GM12878 (cell line): ENCODE measurements around the gene NKD2. TPM values are rescaled to one million over a fixed set of nuclear protein-coding genes. Genes with fewer than 3 reads are reported as not detected.

Experiments
- ATAC-seq: fragments of 200-7000 bp; cut with Tn5 transposase; 3 replicates; pipeline ENCODE4 v1.9.1; 2020; ENCODE audit warnings: mild to moderate bottlenecking, moderate library complexity
- BruUV-seq: library from RNA; stranded (reverse); fragments of 400-500 nt; replicated peaks from 2 replicates; lab custom pipeline; 2021; lab: Mats Ljungman, UMichigan
- CTCF ChIA-PET: fragments of 300-600 bp; sonication (Branson Sonifier 250); formaldehyde crosslinking; extraction: SDS; loops from one replicate; lab custom pipeline; 2021; ENCODE audit warnings: inconsistent platforms; lab: Yijun Ruan, JAX
- POLR2A ChIA-PET: fragments of 350-600 bp; formaldehyde crosslinking; extraction: SDS; loops from one replicate; lab custom pipeline; 2021; ENCODE audit warnings: inconsistent platforms; lab: Charles Lee
- RAD21 ChIA-PET: fragments of 300-600 bp; sonication (Branson Sonifier 250); formaldehyde crosslinking; loops from one replicate; lab custom pipeline; 2023; ENCODE audit warnings: antibody characterized with exemption; ENCODE audit not compliant: unreplicated experiment; lab: Charles Lee
- SMC1A ChIA-PET: fragments of 300-600 bp; sonication (Branson Sonifier 250); formaldehyde crosslinking; loops from one replicate; lab custom pipeline; 2023; ENCODE audit not compliant: unreplicated experiment, uncharacterized antibody; lab: Charles Lee
- DNase-seq: peaks from one replicate; pipeline ENCODE4 v3.0.0-alpha.2; 2011; ENCODE audit warnings: low read depth, low spot score
- FAIRE-seq: peaks from 3 replicates; lab custom pipeline; 2011; peaks lifted over from hg19 to GRCh38; lab: Jason Lieb, UNC
- H2AFZ ChIP-seq: 2 replicates; pipeline ENCODE4 v1.6.0; 2011; ENCODE audit warnings: low read depth, low read length, control low read depth; ENCODE audit not compliant: control insufficient read depth
- H3K27ac ChIP-seq: 2 replicates; pipeline ENCODE4 v1.5.1; 2011; ENCODE audit warnings: control low read depth; ENCODE audit not compliant: control insufficient read depth, insufficient read depth
- H3K27me3 ChIP-seq, 2 experiments: replicated peaks in 1 of 2; 2 replicates each; pipeline versions ENCODE4 v1.6.0 to v1.6.1; 2011; ENCODE audit warnings: low read length in 1 of 2; ENCODE audit not compliant: control insufficient read depth in 2 of 2, insufficient read depth in 2 of 2
- H3K36me3 ChIP-seq, 2 experiments: 2 replicates each; pipeline ENCODE4 v1.5.1; 2011; ENCODE audit warnings: low read length in 1 of 2; ENCODE audit not compliant: control insufficient read depth in 2 of 2, insufficient read depth in 2 of 2
- H3K4me1 ChIP-seq: 2 replicates; pipeline ENCODE4 v1.6.1; 2011; ENCODE audit warnings: mild to moderate bottlenecking, low read length, moderate library complexity, mixed read lengths; ENCODE audit not compliant: control insufficient read depth, insufficient read depth
- H3K4me2 ChIP-seq: 2 replicates; pipeline ENCODE4 v1.6.0; 2011; ENCODE audit warnings: control low read depth; ENCODE audit not compliant: control insufficient read depth, insufficient read depth
- H3K4me3 ChIP-seq: fragments of 200-600 bp; sonication (generic); 2 replicates; pipeline ENCODE4 v1.5.1; 2016
- H3K79me2 ChIP-seq: 2 replicates; pipeline ENCODE4 v1.6.0; 2011; ENCODE audit warnings: low read length; ENCODE audit not compliant: control insufficient read depth, insufficient read depth
- H3K9ac ChIP-seq: 2 replicates; pipeline ENCODE4 v1.8.0; 2011; ENCODE audit warnings: low read length, control low read depth, mixed read lengths; ENCODE audit not compliant: control insufficient read depth, insufficient read depth
- H3K9me3 ChIP-seq: replicated peaks from 3 replicates; pipeline ENCODE4 v1.5.1; 2011; ENCODE audit warnings: mild to moderate bottlenecking, low read length; ENCODE audit not compliant: control insufficient read depth, insufficient read depth
- H4K20me1 ChIP-seq: 2 replicates; pipeline ENCODE4 v1.6.0; 2011; ENCODE audit not compliant: control insufficient read depth, insufficient read depth
- CHD2 ChIP-seq: IDR thresholded peaks from 2 replicates; pipeline ENCODE4 v1.6.1; 2011; ENCODE audit warnings: low read depth, low read length, improper control_type of control experiment, borderline replicate concordance
- CREM ChIP-seq: IDR thresholded peaks from 2 replicates; pipeline ENCODE4 v1.6.1; 2014; ENCODE audit warnings: antibody characterized with exemption, low read depth
- E2F4 ChIP-seq: IDR thresholded peaks from 2 replicates; pipeline ENCODE4 v1.6.1; 2012; ENCODE audit warnings: low read depth, low read length, improper control_type of control experiment
- EED ChIP-seq: sonication (generic); IDR thresholded peaks from 2 replicates; pipeline ENCODE4 v1.6.1; 2016; ENCODE audit warnings: antibody characterized with exemption, low read depth
- PAX5 ChIP-seq: IDR thresholded peaks from 2 replicates; pipeline ENCODE4 v1.6.1; 2011; ENCODE audit warnings: low read depth, low read length, borderline replicate concordance
- POU2F2 ChIP-seq: IDR thresholded peaks from 3 replicates; pipeline ENCODE4 v1.6.1; 2011; ENCODE audit warnings: low read depth, mild to moderate bottlenecking, low read length, borderline replicate concordance
- RAD21 ChIP-seq: IDR thresholded peaks from 2 replicates; pipeline ENCODE4 v1.6.1; 2011; ENCODE audit warnings: mild to moderate bottlenecking, low read depth, low read length, moderate library complexity; ENCODE audit not compliant: insufficient read depth
- SPI1 ChIP-seq: IDR thresholded peaks from 2 replicates; pipeline ENCODE4 v1.6.1; 2011; ENCODE audit warnings: low read depth, mild to moderate bottlenecking, low read length, moderate library complexity, borderline replicate concordance; ENCODE audit not compliant: insufficient read depth
- SREBF1 ChIP-seq: IDR thresholded peaks from 2 replicates; pipeline ENCODE4 v1.6.1; 2012; ENCODE audit warnings: mild to moderate bottlenecking, low read length
- WGBS: methylation state at CpG from one replicate; pipeline ENCODE4 v1.1.6; 2016; ENCODE audit warnings: low lambda C conversion rate; ENCODE audit not compliant: insufficient replicate concordance, insufficient coverage; ENCODE audit errors: missing lambda C conversion rate; 5-methylcytosine and 5-hydroxymethylcytosine counted together
- in situ Hi-C: fragments of 300-500 bp; cut with MboI; formaldehyde crosslinking; loops from 9 replicates; pipeline ENCODE4 v1.14.3; 2018; ENCODE audit warnings: mixed read lengths
- intact Hi-C: fragments of 100-400 bp; cut with micrococcal nuclease; formaldehyde crosslinking; loops from one replicate; pipeline ENCODE4 v1.14.2; 2022; ENCODE audit not compliant: unreplicated experiment
- polyA plus RNA-seq, 11 experiments: library from polyadenylated mRNA; depleted of rRNA in 4 of 11; unstranded in 6 of 11; stranded (reverse) in 5 of 11; fragments of >200 nt; fragmentation: Nextera tagmentation in 4 of 11; fragmentation: Illumina TruSeq in 1 of 11; extraction: Ambion mirVana in 4 of 11; extraction: Trizol in 1 of 11; gene quantifications; 1 replicate in 1 of 11; 2 replicates in 10 of 11; pipeline versions ENCODE4 v1.2.1 to v1.2.3, GENCODE V29; 2011 to 2016; ENCODE audit warnings: inconsistent platforms in 2 of 11, missing spikeins in 2 of 11, low read depth in 1 of 11
- total RNA-seq, 4 experiments: library from RNA; depleted of rRNA in 3 of 4; stranded (reverse); fragments of >200 nt in 3 of 4; fragmentation: Illumina TruSeq in 1 of 4; extraction: Trizol in 1 of 4; gene quantifications; 2 replicates each; pipeline versions ENCODE4 v1.2.1 to v1.2.3, GENCODE V29; 2013 to 2021
- TF ChIP-seq, protein P1 (sequence below): fragments of 450-650 bp; formaldehyde crosslinking; IDR thresholded peaks from 2 replicates; pipeline ENCODE4 v1.5.0; 2022; ENCODE audit warnings: mild to moderate bottlenecking, missing genetic modification characterization
- TF ChIP-seq, protein P2 (sequence below): IDR thresholded peaks from 2 replicates; pipeline ENCODE4 v1.6.1; 2011; ENCODE audit warnings: low read depth, mild to moderate bottlenecking, low read length, moderate library complexity, borderline replicate concordance; ENCODE audit errors: extremely low read depth
- TF ChIP-seq, protein P3 (sequence below): fragments of 450-650 bp; conservative IDR thresholded peaks from 2 replicates; pipeline ENCODE4 v1.6.1; 2017; ENCODE audit warnings: mild to moderate bottlenecking, moderate library complexity

The NKD2 gene
- total and polyA plus RNA-seq, 10 of the 15 experiments (the other 5 are each of a cell fraction or from before 2014, with no cell fraction given), result 0.20 to 0.83 (median 0.26) TPM; not detected in 7

DNA sequence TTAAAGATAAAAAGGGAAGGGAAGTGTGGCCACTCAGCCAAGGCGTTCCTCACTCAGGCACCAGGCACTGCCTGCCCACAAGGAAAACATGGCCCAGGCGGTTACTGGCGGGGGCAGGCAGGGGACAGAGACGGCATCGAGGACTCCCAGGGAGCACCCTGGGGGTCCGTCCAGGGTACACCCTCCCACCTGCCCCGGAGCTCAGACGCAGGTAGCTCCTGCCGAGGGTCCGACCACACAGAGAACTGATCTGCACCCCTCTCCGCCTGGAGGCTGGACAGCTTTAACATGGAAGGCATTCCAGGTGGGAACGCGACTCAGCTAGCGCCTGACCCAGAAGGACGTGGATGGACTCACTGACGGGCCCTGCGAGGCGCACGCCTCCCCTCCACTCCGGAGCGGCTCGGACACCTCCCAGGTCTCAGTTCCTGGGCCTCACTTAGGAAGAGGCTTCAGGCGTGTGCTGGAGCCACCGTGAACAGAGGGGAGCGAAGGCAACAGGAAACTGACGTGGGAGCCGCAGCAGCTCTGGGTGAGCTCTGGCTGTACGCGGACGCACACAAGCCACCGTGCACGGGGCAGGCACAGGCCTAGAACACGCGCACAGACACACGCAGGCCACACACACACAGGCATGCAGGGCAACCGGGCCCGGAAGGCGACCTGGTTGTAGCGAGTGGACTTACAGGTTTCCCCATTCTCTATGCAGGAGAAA, 47.5 kb downstream of the NKD2 start (continued):
- TF ChIP-seq, protein P1, sequence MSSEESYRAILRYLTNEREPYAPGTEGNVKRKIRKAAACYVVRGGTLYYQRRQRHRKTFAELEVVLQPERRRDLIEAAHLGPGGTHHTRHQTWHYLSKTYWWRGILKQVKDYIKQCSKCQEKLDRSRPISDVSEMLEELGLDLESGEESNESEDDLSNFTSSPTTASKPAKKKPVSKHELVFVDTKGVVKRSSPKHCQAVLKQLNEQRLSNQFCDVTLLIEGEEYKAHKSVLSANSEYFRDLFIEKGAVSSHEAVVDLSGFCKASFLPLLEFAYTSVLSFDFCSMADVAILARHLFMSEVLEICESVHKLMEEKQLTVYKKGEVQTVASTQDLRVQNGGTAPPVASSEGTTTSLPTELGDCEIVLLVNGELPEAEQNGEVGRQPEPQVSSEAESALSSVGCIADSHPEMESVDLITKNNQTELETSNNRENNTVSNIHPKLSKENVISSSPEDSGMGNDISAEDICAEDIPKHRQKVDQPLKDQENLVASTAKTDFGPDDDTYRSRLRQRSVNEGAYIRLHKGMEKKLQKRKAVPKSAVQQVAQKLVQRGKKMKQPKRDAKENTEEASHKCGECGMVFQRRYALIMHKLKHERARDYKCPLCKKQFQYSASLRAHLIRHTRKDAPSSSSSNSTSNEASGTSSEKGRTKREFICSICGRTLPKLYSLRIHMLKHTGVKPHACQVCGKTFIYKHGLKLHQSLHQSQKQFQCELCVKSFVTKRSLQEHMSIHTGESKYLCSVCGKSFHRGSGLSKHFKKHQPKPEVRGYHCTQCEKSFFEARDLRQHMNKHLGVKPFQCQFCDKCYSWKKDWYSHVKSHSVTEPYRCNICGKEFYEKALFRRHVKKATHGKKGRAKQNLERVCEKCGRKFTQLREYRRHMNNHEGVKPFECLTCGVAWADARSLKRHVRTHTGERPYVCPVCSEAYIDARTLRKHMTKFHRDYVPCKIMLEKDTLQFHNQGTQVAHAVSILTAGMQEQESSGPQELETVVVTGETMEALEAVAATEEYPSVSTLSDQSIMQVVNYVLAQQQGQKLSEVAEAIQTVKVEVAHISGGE (CRISPR knock-in tag), result no peak
- TF ChIP-seq, protein P2, sequence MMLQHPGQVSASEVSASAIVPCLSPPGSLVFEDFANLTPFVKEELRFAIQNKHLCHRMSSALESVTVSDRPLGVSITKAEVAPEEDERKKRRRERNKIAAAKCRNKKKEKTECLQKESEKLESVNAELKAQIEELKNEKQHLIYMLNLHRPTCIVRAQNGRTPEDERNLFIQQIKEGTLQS, result no peak
- TF ChIP-seq EED (no peak), POU2F2 (no peak), RAD21 (no peak)

DNA sequence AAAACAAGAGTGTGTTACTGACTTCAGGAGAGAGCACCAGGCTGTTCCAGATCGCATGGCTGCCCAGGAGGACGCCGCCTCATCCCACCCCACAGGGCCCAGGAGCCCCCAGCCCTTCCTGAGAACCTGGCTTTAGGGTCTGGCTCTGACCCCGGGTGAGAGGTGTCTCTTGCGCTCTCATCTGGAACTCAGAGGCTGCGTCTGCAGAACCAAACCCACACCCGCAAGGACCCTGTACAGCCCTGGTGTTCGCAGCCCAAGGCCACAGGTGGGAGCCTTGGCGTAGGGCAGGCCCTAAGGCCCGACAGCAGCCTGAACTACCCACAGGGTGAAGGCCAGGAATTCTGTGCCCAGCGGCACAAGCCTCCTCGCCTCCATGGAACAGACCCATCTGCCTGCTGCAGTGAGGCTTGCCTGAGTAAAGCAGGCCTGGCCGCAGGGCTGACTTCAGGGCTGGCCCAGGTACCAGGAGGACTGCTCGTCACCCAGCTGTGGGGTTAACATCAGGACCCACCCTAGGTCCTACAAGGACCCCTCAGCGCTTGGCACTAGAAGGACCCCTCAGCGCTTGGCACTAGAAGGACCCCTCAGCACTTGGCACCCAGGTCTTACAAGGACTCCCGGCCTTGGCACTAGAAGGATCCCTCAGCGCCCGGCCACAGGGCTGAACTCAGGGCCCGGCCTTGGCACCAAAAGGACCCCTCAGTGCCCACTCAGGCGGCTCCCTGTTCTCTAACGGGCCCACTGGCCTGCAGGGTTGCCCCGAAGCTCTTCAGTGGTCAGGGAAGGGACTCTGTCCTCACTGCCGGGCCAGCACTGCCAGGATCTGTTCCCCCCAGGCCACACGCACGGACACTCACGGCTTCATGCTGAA, 48.2 kb downstream of the NKD2 start:
- H3K36me3 ChIP-seq, result no peaks in the 10 kb centered on the region; a peak in 1 of 4 replicates
- ChIA-PET POLR2A (no interaction called here), RAD21 (no interaction called here), CTCF (no interaction called here), SMC1A (no interaction called here)
- no peak overlapping the region for H3K4me3 ChIP-seq
- H3K9ac ChIP-seq, result no peak overlapping the region
- no peaks in the 10 kb centered on the region for H3K79me2 ChIP-seq
- no peak overlapping the region for H3K27ac ChIP-seq
- WGBS, result 63% methylated on average over 27 of the region's 27 CpGs
- H3K27me3 ChIP-seq, result no peaks in the 10 kb centered on the region
- no peaks in the 10 kb centered on the region for H3K9me3 ChIP-seq
- no peak overlapping the region for H2AFZ ChIP-seq
- H3K4me2 ChIP-seq, result no peak overlapping the region
- H3K4me1 ChIP-seq, result no peaks in the 10 kb centered on the region
- no peak for ATAC-seq
- no TSS peak for BruUV-seq
- no peak for FAIRE-seq
- DNase-seq, result no peak
- in situ Hi-C loops (no loop called here), intact Hi-C loops (no loop called here)
- no peaks in the 10 kb centered on the region for H4K20me1 ChIP-seq
- TF ChIP-seq PAX5 (no peak), CHD2 (no peak), CREM (no peak), E2F4 (no peak), SPI1 (no peak), SREBF1 (no peak)
- TF ChIP-seq, protein P3, sequence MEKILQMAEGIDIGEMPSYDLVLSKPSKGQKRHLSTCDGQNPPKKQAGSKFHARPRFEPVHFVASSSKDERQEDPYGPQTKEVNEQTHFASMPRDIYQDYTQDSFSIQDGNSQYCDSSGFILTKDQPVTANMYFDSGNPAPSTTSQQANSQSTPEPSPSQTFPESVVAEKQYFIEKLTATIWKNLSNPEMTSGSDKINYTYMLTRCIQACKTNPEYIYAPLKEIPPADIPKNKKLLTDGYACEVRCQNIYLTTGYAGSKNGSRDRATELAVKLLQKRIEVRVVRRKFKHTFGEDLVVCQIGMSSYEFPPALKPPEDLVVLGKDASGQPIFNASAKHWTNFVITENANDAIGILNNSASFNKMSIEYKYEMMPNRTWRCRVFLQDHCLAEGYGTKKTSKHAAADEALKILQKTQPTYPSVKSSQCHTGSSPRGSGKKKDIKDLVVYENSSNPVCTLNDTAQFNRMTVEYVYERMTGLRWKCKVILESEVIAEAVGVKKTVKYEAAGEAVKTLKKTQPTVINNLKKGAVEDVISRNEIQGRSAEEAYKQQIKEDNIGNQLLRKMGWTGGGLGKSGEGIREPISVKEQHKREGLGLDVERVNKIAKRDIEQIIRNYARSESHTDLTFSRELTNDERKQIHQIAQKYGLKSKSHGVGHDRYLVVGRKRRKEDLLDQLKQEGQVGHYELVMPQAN, result no peak
